Mucosa of descending colon (tissue), 3 donors: ENCODE results near the gene ESRP2. TPM values are rescaled to one million over a fixed set of nuclear protein-coding genes. Genes with fewer than 3 reads are reported as not detected.

Experiments used
- ATAC-seq: fragments of 200-7000 bp; cut with Tn5 transposase; one replicate; pipeline ENCODE4 v1.9.1; 2020; ENCODE audit warnings: mild to moderate bottlenecking, moderate library complexity
- DNase-seq, 3 donors: peaks; one replicate each; pipeline ENCODE4 v3.0.0-alpha.2; 2020
- H3K36me3 ChIP-seq: fragments of 200-600 bp; one replicate; pipeline ENCODE4 v1.8.0; 2021; ENCODE audit warnings: low read depth, mild to moderate bottlenecking
- H3K4me1 ChIP-seq: fragments of 200-600 bp; one replicate; pipeline ENCODE4 v1.8.0; 2021; ENCODE audit warnings: low read depth, mild to moderate bottlenecking
- H3K4me3 ChIP-seq: fragments of 200-600 bp; one replicate; pipeline ENCODE4 v1.8.0; 2021; ENCODE audit warnings: mild to moderate bottlenecking
- H3K9me3 ChIP-seq: fragments of 200-600 bp; one replicate; pipeline ENCODE4 v1.8.0; 2021; ENCODE audit warnings: mild to moderate bottlenecking
- intact Hi-C, 2 donors: fragments of 100-400 bp; cut with DNase I in 1 of 2; cut with micrococcal nuclease in 1 of 2; formaldehyde crosslinking; loops; one replicate each; pipeline versions ENCODE4 v1.11.0 to v1.11.1; 2022; cut with DNase I, micrococcal nuclease
- total RNA-seq, 3 donors: library from RNA; stranded (reverse); fragmentation: NEBNext Ultra II Directional in 2 of 3; extraction: Animal tissue kit (Norgen Biotek cat#: 25700) in 2 of 3; gene quantifications; one replicate each; pipeline versions ENCODE4 v1.2.1 to v1.2.4, GENCODE V29; 2021 to 2023
- TF ChIP-seq, protein P1 (sequence below): fragments of 200-600 bp; IDR thresholded peaks from one replicate; pipeline ENCODE4 v1.8.0; 2022; ENCODE audit warnings: antibody characterized with exemption, mild to moderate bottlenecking
- donor health status: DM: no; HTN: no; CAD: no; lungs with moderate emphysema.
- donor health status: DM: no; HTN: no; CAD: no.
- donor health status: DM: no; HTN: yes; CAD: no.

The ESRP2 gene
- total RNA-seq, 3 donors from 2014 or later, result 46.6 to 125 (median 94.5) TPM

DNA sequence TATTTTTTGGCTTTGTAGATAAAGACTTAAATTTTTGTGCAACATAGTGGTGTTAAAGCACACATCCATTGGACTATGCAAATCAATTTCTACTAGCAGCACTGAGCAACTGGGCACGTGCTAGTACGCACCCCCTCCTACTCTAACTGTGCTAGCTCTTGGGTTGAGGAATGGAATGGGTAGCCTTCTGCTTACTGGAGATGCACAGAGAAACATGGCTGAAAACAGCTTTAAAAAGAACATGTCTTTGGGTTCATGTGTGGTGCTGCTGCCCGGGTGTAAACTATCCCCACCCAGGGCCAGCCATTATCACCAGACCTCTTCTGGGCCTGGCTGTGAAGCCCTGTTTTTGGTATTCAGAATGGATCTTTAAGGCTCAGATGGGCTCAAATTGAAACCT lies 7.3 kb downstream of the ESRP2 start:
- ATAC-seq, result no peak
- Histone ChIP-seq H3K9me3 (no peaks in the 10 kb centered on the region), H3K4me3 (no peak overlapping the region), H3K4me1 (peaks cover 25% of the 10 kb centered on the region), H3K36me3 (peaks cover 3% of the 10 kb centered on the region)
- intact Hi-C loops, result no loop called here
- TF ChIP-seq, protein P1, sequence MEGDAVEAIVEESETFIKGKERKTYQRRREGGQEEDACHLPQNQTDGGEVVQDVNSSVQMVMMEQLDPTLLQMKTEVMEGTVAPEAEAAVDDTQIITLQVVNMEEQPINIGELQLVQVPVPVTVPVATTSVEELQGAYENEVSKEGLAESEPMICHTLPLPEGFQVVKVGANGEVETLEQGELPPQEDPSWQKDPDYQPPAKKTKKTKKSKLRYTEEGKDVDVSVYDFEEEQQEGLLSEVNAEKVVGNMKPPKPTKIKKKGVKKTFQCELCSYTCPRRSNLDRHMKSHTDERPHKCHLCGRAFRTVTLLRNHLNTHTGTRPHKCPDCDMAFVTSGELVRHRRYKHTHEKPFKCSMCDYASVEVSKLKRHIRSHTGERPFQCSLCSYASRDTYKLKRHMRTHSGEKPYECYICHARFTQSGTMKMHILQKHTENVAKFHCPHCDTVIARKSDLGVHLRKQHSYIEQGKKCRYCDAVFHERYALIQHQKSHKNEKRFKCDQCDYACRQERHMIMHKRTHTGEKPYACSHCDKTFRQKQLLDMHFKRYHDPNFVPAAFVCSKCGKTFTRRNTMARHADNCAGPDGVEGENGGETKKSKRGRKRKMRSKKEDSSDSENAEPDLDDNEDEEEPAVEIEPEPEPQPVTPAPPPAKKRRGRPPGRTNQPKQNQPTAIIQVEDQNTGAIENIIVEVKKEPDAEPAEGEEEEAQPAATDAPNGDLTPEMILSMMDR, result no peak
- DNase-seq, result no peak

DNA sequence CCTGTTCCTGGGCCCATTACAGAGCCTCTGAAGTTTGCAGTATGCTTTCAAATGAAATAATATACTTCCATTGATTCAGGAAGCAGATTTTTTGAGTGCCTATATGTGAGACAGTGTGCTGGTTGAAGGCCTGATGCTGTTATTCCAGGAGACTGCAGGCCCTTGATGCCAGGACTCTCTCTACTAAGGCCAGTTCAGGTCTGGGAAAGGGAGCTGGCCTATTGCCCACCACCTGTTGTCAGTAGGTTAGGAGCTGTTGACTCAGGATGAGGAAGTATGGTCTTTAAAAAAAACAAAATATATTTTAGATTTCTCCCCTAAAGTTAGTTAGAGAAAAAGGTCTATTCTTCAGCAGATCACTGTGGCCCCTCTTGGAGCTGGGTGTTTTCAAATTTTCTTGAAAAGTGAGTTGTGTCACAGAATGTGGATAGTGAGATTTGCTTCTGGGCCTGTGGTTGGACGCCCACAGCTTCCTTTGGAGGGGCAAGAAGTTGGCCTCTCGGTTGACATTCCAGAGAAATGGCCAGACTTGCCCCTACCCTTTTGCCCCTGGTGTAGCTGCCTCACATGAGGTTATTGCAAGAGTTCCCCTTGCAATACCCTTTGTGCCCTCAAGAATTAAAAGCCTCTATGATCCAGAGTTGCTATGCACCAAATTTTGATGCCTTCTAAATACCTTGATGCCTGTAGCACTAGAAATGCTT lies 7.9 kb downstream of the ESRP2 start:
- ATAC-seq (peak; percentile 30), DNase-seq (peak in 1 of 3 donors; percentile 68)
- intact Hi-C loops, result no loop called here

DNA sequence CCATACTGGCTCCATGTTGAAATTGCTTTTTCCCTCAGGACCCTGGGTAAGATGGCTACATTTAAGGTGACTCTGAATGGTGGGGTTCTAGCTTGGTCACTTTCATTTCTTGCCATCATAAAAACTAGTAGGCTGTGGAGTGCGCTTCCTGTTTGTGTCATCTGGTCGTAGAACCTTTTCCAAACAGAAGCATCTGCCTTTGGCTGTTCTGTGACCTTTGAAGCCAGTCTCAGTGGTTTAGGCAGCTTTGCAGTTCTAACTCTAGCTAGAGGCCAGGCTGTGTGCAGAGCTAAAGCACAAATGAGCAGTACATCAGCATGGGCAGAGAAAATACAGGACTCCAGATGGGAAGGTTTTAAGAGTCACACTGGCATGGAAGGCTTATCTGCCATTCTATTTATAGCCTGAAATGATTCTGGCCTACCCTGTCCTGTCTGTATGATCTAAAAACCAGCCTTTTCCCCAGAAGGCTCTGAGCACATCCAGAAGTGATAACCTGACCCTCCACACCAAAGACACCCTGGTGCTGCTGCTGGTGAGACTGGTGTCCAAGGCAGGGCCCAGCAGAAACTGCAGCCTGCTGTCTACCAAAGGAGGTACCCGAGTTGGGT lies 8.6 kb downstream of the ESRP2 start:
- H3K9me3 ChIP-seq, result no peaks in the 10 kb centered on the region
- ATAC-seq (peak; percentile 71), DNase-seq (peak in 1 of 3 donors; percentile 29)
- peaks cover 3% of the 10 kb centered on the region for H3K36me3 ChIP-seq
- H3K4me3 ChIP-seq, result no peak overlapping the region
- TF ChIP-seq, protein P1, result no peak
- peaks cover 16% of the 10 kb centered on the region for H3K4me1 ChIP-seq
- intact Hi-C loops, result no loop called here

More for the DNA sequence above, 7.9 kb downstream of the ESRP2 start:
- TF ChIP-seq, protein P1, result no peak
- no peak overlapping the region for H3K4me3 ChIP-seq
- H3K4me1 ChIP-seq, result peaks cover 21% of the 10 kb centered on the region
- peaks cover 3% of the 10 kb centered on the region for H3K36me3 ChIP-seq
- no peaks in the 10 kb centered on the region for H3K9me3 ChIP-seq

DNA sequence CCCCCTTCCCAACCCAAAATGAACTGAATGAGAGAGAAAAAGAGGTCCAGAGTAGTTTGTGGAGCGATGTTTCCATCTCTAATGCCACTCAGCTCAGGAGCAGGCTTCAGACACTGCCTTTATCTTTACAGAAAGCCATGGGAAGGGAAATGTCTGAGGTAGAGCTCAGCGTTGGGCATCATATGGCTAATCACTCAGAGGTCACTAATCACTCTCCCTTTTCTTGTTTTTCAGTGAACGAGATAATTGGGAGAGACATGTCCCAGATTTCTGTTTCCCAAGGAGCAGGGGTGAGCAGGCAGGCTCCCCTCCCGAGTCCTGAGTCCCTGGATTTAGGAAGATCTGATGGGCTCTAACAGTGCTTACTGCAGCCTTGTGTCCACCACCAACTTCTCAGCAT lies 9.8 kb downstream of the ESRP2 start:
- ATAC-seq, result no peak
- intact Hi-C loops, result no loop called here
- Histone ChIP-seq H3K9me3 (no peaks in the 10 kb centered on the region), H3K4me3 (no peak overlapping the region), H3K36me3 (peaks cover 3% of the 10 kb centered on the region), H3K4me1 (peaks cover 16% of the 10 kb centered on the region)
- no peak for DNase-seq
- TF ChIP-seq, protein P1, result no peak

DNA sequence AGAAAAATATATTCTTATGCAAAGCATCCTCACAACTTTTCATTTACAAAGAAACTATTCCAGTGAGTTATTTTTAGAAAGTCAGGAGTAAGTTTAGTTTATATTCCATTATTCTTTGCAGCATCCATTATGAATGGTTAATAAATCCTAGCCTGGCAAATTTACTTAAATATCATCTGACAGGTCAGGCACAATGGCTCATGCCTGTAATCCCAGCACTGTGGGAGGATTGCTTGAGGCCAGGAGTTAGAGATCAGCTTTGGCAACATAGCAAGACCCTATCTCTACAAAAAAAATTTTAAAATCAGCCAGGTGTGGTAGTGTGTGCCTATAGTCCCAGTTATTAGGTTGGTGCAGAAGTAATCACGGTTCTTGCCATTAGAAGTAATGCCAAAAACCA lies 12.9 kb downstream of the ESRP2 start:
- H3K4me3 ChIP-seq, result no peak overlapping the region
- no peaks in the 10 kb centered on the region for H3K9me3 ChIP-seq
- DNase-seq, result no peak
- peaks cover 13% of the 10 kb centered on the region for H3K4me1 ChIP-seq
- TF ChIP-seq, protein P1, result no peak
- H3K36me3 ChIP-seq, result peaks cover 3% of the 10 kb centered on the region
- no peak for ATAC-seq
- intact Hi-C loops, result loop anchor here in 1 of 2 donors (5.0 kb wide), 1 partner anchor 76 kb away; no protein-coding TSS in a partner anchor
